ENCODE measurements around the gene NCOA5.

NCOA5 gene

GRCh38 chr20:46035713-46036112 lies 54.0 kb downstream of the NCOA5 start:
- Mint-ChIP-seq H3K36me3 (ENCODE audit: low read depth) (no peaks in the 10 kb centered on the region), H3K4me3 (no peak overlapping the region), H3K4me1 (no peaks in the 10 kb centered on the region), H3K9me3 (no peaks in the 10 kb centered on the region), H3K27ac (no peak overlapping the region), H3K27me3 (peaks cover 43% of the 10 kb centered on the region)
- no peak for DNase-seq
- no peak for ATAC-seq

GRCh38 chr20:46035253-46035652 lies 54.5 kb downstream of the NCOA5 start:
- Mint-ChIP-seq H3K9me3 (no peaks in the 10 kb centered on the region), H3K36me3 (ENCODE audit: low read depth) (no peaks in the 10 kb centered on the region), H3K4me3 (no peak overlapping the region), H3K27ac (no peak overlapping the region), H3K4me1 (no peaks in the 10 kb centered on the region), H3K27me3 (peaks cover 42% of the 10 kb centered on the region)
- ATAC-seq (no peak), DNase-seq (no peak)

GRCh38 chr20:46034039-46034438 lies 55.7 kb downstream of the NCOA5 start:
- Mint-ChIP-seq H3K27ac (no peak overlapping the region), H3K36me3 (ENCODE audit: low read depth) (no peaks in the 10 kb centered on the region), H3K27me3 (peaks cover 49% of the 10 kb centered on the region), H3K9me3 (no peaks in the 10 kb centered on the region), H3K4me1 (no peaks in the 10 kb centered on the region), H3K4me3 (no peak overlapping the region)
- ATAC-seq, result no peak
- DNase-seq, result no peak

- Mint-ChIP-seq H3K9me3 (no peaks in the 10 kb centered on the region), H3K4me3 (no peak overlapping the region), H3K27me3 (peaks cover 64% of the 10 kb centered on the region)
Measured at GRCh38 chr20:46031701-46032254, 58.0 kb downstream of the NCOA5 start.

GRCh38 chr20:46031014-46031569 lies 58.7 kb downstream of the NCOA5 start:
- Mint-ChIP-seq H3K36me3 (ENCODE audit: low read depth) (no peaks in the 10 kb centered on the region), H3K4me3 (no peak overlapping the region), H3K27me3 (peaks cover 64% of the 10 kb centered on the region), H3K9me3 (no peaks in the 10 kb centered on the region), H3K4me1 (no peaks in the 10 kb centered on the region), H3K27ac (no peak overlapping the region)
- no peak for DNase-seq
- ATAC-seq, result no peak

More at GRCh38 chr20:46031701-46032254, 58.0 kb downstream of the NCOA5 start:
- ATAC-seq (no peak), DNase-seq (no peak)
- H3K27ac Mint-ChIP-seq, result no peak overlapping the region
- H3K4me1 Mint-ChIP-seq, result no peaks in the 10 kb centered on the region
- H3K36me3 Mint-ChIP-seq (ENCODE audit: low read depth), result no peaks in the 10 kb centered on the region

- no peaks in the 10 kb centered on the region for H3K4me1 Mint-ChIP-seq
- DNase-seq, result no peak
- no peak for ATAC-seq
- H3K27me3 Mint-ChIP-seq, result peaks cover 69% of the 10 kb centered on the region
- no peaks in the 10 kb centered on the region for H3K36me3 Mint-ChIP-seq (ENCODE audit: low read depth)
- no peaks in the 10 kb centered on the region for H3K9me3 Mint-ChIP-seq
- no peak overlapping the region for H3K4me3 Mint-ChIP-seq
- no peak overlapping the region for H3K27ac Mint-ChIP-seq
Measured at GRCh38 chr20:46030284-46031013, 59.3 kb downstream of the NCOA5 start.

- no peak within 1 kb of the TSS for H3K27ac Mint-ChIP-seq
- no peak within 1 kb of the TSS for H3K4me3 Mint-ChIP-seq
- H3K27me3 Mint-ChIP-seq, result peaks cover 66% of the 10 kb centered on the region
- no peak for DNase-seq
- no peaks in the 10 kb centered on the region for H3K36me3 Mint-ChIP-seq (ENCODE audit: low read depth)
- ATAC-seq, result no peak
- H3K4me1 Mint-ChIP-seq, result no peaks in the 10 kb centered on the region
- no peaks in the 10 kb centered on the region for H3K9me3 Mint-ChIP-seq
Measured at GRCh38 chr20:46028772-46029371, 60.9 kb downstream of the NCOA5 start, which contains the start of gene SLC12A5. Gene SLC12A5 (plus strand): TSS chr20:46029215. CDS start chr20:46029345, 130 bp downstream.

GRCh38 chr20:46028110-46028509 lies 61.7 kb downstream of the NCOA5 start:
- no peak for ATAC-seq
- Mint-ChIP-seq H3K4me1 (peaks cover 3% of the 10 kb centered on the region), H3K27me3 (peaks cover 66% of the 10 kb centered on the region), H3K27ac (no peak overlapping the region), H3K4me3 (no peak overlapping the region), H3K36me3 (ENCODE audit: low read depth) (no peaks in the 10 kb centered on the region), H3K9me3 (no peaks in the 10 kb centered on the region)
- DNase-seq, result no peak

- no peak for ATAC-seq
- no peaks in the 10 kb centered on the region for H3K36me3 Mint-ChIP-seq (ENCODE audit: low read depth)
- H3K27me3 Mint-ChIP-seq, result peaks cover 62% of the 10 kb centered on the region
- H3K4me1 Mint-ChIP-seq, result peaks cover 5% of the 10 kb centered on the region
- no peaks in the 10 kb centered on the region for H3K9me3 Mint-ChIP-seq
- H3K4me3 Mint-ChIP-seq, result no peak overlapping the region
- no peak for DNase-seq
- H3K27ac Mint-ChIP-seq, result no peak overlapping the region
Measured at GRCh38 chr20:46027245-46027853, 62.4 kb downstream of the NCOA5 start.

GRCh38 chr20:46025376-46025783 lies 64.4 kb downstream of the NCOA5 start:
- no peak overlapping the region for H3K27ac Mint-ChIP-seq
- peaks cover 60% of the 10 kb centered on the region for H3K27me3 Mint-ChIP-seq
- no peak overlapping the region for H3K4me3 Mint-ChIP-seq
- no peaks in the 10 kb centered on the region for H3K9me3 Mint-ChIP-seq
- no peak for DNase-seq
- H3K36me3 Mint-ChIP-seq (ENCODE audit: low read depth), result no peaks in the 10 kb centered on the region
- ATAC-seq, result no peak
- peaks cover 16% of the 10 kb centered on the region for H3K4me1 Mint-ChIP-seq

- Mint-ChIP-seq H3K27me3 (peaks cover 54% of the 10 kb centered on the region), H3K4me3 (no peak overlapping the region)
- DNase-seq, result no peak
Measured at GRCh38 chr20:46023999-46024398, 65.8 kb downstream of the NCOA5 start.

GRCh38 chr20:46023148-46023484 lies 66.6 kb downstream of the NCOA5 start:
- Mint-ChIP-seq H3K9me3 (no peaks in the 10 kb centered on the region), H3K4me1 (peaks cover 16% of the 10 kb centered on the region), H3K4me3 (no peak overlapping the region), H3K27ac (no peak overlapping the region), H3K36me3 (ENCODE audit: low read depth) (no peaks in the 10 kb centered on the region), H3K27me3 (peaks cover 51% of the 10 kb centered on the region)
- DNase-seq (no peak), ATAC-seq (no peak)

More at GRCh38 chr20:46023999-46024398, 65.8 kb downstream of the NCOA5 start:
- Mint-ChIP-seq H3K27ac (no peak overlapping the region), H3K36me3 (ENCODE audit: low read depth) (no peaks in the 10 kb centered on the region), H3K4me1 (peaks cover 16% of the 10 kb centered on the region), H3K9me3 (no peaks in the 10 kb centered on the region)
- ATAC-seq, result no peak

- DNase-seq, result peak; percentile 87
- peaks cover 47% of the 10 kb centered on the region for H3K27me3 Mint-ChIP-seq
- ATAC-seq, result peak; percentile 58
- H3K9me3 Mint-ChIP-seq, result no peaks in the 10 kb centered on the region
- H3K4me3 Mint-ChIP-seq, result peak overlapping the region; percentile 69
- no peaks in the 10 kb centered on the region for H3K36me3 Mint-ChIP-seq (ENCODE audit: low read depth)
- H3K27ac Mint-ChIP-seq, result no peak overlapping the region
- H3K4me1 Mint-ChIP-seq, result peaks cover 16% of the 10 kb centered on the region
Measured at GRCh38 chr20:46022411-46023147, 67.2 kb downstream of the NCOA5 start.
